Fibroblast of the aortic adventitia (primary cell): Measurements from ENCODE around the gene DNAH6. TPM values are rescaled to one million over a fixed set of nuclear protein-coding genes. Genes with fewer than 3 reads are reported as not detected.
A peak's percentile ranks its signal among the peaks of the same experiment; 100 is the strongest.

Experiments used
- DNase-seq: peaks from one replicate; pipeline ENCODE4 v3.0.0-alpha.2; 2010; ENCODE audit warnings: low read depth
- H3K4me3 ChIP-seq: 2 replicates; pipeline ENCODE4 v1.5.1; 2011; ENCODE audit warnings: low read depth, mild to moderate bottlenecking, control low read depth, low read length, moderate library complexity
- total RNA-seq: library from RNA; depleted of rRNA; stranded (reverse); fragments of >200 nt; gene quantifications from 2 replicates; pipeline ENCODE4 v1.2.3, GENCODE V29; 2012; ENCODE audit warnings: low replicate concordance
- TF ChIP-seq, protein P1 (sequence below): IDR thresholded peaks from 2 replicates; pipeline ENCODE4 v1.5.1; 2011; ENCODE audit warnings: mild to moderate bottlenecking, low read length, control low read depth, inconsistent platforms; ENCODE audit not compliant: insufficient read depth

Gene DNAH6
- total RNA-seq, 1 donor, result under 0.01 TPM

DNA sequence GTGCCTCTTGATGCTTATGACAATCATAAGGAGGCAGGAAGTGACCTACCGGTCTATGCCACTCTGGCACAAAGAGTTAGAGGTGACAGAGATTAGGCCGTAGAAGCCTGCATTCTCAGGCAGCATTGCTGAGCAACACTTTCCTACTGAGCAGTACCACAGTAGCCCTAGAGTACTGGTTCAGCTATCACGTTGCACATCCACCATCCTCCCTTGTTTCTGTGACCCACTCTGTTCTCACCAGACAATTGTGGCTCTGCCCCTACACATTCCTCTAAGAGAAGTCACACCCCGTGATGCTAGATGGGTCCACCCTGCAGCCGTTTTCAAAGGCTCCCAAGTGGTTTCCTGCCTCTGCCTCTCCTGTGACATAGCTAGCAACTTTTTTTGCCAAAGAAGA, 34.6 kb upstream of the DNAH6 start:
- TF ChIP-seq, protein P1, sequence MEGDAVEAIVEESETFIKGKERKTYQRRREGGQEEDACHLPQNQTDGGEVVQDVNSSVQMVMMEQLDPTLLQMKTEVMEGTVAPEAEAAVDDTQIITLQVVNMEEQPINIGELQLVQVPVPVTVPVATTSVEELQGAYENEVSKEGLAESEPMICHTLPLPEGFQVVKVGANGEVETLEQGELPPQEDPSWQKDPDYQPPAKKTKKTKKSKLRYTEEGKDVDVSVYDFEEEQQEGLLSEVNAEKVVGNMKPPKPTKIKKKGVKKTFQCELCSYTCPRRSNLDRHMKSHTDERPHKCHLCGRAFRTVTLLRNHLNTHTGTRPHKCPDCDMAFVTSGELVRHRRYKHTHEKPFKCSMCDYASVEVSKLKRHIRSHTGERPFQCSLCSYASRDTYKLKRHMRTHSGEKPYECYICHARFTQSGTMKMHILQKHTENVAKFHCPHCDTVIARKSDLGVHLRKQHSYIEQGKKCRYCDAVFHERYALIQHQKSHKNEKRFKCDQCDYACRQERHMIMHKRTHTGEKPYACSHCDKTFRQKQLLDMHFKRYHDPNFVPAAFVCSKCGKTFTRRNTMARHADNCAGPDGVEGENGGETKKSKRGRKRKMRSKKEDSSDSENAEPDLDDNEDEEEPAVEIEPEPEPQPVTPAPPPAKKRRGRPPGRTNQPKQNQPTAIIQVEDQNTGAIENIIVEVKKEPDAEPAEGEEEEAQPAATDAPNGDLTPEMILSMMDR, result no peak
- peak; percentile 77 for DNase-seq

DNA sequence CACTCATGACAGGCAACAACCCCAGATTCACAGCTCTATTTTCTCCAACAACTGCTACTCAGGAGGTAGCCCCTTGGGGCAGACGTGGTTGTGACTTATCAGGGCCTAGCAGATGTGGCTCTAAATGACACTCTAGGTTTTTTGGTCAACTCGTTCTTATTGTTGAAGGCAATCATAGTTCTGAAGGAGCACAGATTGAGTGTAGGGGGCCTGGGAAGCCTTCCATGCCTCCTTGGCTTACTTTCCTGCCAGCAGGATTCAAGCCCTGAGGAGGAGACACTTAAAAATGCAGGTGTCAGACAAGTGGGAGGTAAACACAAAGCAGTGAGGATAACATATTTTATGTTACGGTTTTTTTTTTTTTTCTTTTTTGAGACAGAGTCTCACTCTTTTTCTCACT, 33.7 kb upstream of the DNAH6 start:
- no peak for DNase-seq
- TF ChIP-seq, protein P1, result no peak

More for the DNA sequence above, 34.6 kb upstream of the DNAH6 start:
- H3K4me3 ChIP-seq, result no peak overlapping the region

DNA sequence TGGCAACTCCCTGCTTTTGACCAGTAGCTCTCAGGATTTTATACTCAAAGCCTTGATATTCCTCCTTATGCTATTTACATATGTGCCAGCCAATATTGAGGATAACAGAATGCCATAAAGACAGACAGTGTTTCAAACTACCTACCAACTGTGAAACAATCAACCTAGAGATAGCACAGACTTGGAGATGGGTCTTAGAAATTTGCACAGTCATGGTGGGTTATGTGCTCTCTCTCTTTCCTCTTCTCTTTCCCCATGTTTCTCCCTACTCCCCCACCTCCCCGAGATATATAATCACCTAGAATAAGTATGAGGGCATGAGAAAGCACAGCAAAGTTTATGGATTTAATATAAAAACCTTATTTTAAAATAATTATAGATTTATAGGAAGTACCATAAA, 33.0 kb upstream of the DNAH6 start:
- TF ChIP-seq, protein P1, result no peak
- no peak for DNase-seq
- no peak overlapping the region for H3K4me3 ChIP-seq

More for the DNA sequence above, 33.7 kb upstream of the DNAH6 start:
- no peak overlapping the region for H3K4me3 ChIP-seq

DNA sequence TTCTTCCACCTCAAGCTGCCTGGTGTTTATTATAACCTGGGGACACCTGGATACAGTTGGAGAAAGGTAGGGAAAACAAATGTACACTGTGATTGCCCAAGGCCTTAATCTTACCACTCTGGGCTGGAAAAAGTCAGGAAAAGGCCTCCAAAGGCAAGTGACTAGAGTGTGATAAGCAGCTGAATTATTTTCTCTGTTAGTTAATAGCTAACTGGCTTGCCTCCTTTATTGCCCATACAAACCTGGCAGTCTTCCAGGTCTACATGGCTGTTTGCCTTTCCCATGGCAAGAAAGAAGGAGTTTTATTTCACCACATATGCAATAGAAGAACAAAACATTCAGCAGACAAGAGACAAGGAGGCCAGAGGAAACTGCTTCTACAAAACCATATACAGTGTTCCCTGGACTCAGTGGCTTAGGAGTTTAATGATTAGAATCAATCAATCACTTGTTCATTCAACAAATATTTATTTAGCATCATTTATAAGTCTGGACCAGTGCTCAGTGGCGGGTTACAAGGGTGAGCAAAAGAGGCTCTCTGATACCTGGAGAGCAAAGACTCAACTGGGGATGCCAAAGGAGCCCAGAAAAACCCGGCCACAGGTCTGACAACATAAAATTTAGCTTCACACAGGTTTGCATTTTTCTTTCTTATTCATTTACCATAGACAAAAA, 29.7 kb upstream of the DNAH6 start:
- DNase-seq, result peak; percentile 94
- H3K4me3 ChIP-seq, result no peak overlapping the region
- TF ChIP-seq, protein P1, result no peak

DNA sequence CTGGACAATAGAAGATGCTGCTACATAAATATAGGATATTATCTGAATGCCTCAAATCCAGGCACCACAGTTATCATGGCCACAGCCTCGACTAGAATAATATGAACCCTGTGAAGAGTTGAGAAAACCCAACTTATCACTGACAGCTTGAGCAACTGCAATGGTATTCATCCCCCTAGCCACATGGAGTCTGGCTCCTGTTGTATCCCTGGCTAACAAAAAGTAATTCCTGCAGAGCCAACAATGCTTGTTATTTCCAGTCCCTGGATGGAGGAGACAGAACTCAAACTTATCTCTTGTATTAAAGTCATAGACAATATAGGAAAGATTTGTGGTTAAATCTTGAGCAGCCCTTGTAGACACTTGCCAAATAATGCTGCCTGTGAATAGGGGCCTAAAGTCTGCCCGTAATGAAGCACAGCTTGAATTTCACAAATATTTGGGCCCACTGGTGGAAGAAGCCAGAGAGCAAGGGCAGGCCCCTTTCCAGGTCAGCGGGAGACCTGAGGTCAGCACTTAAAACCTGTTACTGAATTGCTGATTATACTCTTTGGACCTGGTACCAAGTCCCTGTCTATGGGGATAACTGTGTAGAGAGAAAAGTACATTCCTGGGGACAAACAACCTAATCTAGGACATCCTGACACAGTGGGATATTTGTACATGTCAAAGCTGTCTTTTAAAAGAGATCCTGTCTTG, 28.9 kb upstream of the DNAH6 start:
- TF ChIP-seq, protein P1, result no peak
- H3K4me3 ChIP-seq, result no peak overlapping the region
- DNase-seq, result peak; percentile 98

DNA sequence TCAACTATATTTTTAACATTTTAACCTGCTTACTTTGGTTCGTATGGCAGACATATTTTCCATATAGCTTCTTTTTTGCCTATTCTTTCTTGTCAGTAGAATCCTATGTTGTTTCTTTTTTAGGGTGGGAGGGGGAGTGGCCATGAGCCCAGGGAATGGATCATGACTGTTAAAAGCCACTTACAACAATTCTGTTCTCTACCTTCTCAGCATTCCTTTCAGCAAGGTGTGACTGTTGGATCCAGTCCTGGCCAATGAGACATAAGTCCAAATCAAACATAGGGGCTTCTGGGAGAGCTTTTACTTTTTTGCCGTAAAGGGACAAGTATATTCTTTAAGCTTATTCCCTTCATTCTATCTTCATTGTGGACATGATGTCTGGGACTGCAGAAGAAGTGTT, 25.0 kb upstream of the DNAH6 start:
- no peak overlapping the region for H3K4me3 ChIP-seq
- no peak for DNase-seq
- TF ChIP-seq, protein P1, result no peak
